22Rv1 (cell line): ENCODE data around the gene LY6G5B.

Experiments
- H3K27ac ChIP-seq: fragments of 450-650 bp; 2 replicates; pipeline ENCODE4 v1.5.1; 2017
- ZFX ChIP-seq: fragments of 450-650 bp; IDR thresholded peaks from 2 replicates; pipeline ENCODE4 v1.6.1; 2017; ENCODE audit warnings: antibody characterized with exemption, borderline replicate concordance
- TF ChIP-seq, protein P1 (sequence below): fragments of 450-650 bp; IDR thresholded peaks from 2 replicates; pipeline ENCODE4 v1.5.1; 2017; ENCODE audit warnings: mild to moderate bottlenecking

Gene LY6G5B

DNA sequence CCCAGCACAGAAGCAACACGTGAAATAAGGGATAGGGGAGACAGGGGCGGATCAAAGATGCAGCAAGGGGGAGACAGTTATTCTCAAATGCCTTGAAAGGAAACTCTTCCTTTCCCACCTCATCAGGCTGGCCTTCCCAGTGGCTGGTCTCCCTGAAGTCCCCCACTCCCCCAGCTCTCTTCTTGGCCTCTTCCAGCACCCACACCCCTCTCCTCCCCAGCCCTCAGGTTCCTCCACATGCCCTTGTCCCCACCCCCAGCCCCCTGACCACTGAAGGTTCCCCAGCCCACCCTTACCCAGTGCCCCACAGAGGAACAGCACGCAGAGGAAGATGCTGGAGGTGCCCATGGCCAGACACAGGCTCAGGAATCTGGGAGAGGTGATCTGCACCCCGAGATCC is 43.7 kb downstream of the LY6G5B start:
- H3K27ac ChIP-seq, result no peak overlapping the region
- TF ChIP-seq, protein P1, sequence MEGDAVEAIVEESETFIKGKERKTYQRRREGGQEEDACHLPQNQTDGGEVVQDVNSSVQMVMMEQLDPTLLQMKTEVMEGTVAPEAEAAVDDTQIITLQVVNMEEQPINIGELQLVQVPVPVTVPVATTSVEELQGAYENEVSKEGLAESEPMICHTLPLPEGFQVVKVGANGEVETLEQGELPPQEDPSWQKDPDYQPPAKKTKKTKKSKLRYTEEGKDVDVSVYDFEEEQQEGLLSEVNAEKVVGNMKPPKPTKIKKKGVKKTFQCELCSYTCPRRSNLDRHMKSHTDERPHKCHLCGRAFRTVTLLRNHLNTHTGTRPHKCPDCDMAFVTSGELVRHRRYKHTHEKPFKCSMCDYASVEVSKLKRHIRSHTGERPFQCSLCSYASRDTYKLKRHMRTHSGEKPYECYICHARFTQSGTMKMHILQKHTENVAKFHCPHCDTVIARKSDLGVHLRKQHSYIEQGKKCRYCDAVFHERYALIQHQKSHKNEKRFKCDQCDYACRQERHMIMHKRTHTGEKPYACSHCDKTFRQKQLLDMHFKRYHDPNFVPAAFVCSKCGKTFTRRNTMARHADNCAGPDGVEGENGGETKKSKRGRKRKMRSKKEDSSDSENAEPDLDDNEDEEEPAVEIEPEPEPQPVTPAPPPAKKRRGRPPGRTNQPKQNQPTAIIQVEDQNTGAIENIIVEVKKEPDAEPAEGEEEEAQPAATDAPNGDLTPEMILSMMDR, result no peak
- no peak for TF ChIP-seq ZFX

DNA sequence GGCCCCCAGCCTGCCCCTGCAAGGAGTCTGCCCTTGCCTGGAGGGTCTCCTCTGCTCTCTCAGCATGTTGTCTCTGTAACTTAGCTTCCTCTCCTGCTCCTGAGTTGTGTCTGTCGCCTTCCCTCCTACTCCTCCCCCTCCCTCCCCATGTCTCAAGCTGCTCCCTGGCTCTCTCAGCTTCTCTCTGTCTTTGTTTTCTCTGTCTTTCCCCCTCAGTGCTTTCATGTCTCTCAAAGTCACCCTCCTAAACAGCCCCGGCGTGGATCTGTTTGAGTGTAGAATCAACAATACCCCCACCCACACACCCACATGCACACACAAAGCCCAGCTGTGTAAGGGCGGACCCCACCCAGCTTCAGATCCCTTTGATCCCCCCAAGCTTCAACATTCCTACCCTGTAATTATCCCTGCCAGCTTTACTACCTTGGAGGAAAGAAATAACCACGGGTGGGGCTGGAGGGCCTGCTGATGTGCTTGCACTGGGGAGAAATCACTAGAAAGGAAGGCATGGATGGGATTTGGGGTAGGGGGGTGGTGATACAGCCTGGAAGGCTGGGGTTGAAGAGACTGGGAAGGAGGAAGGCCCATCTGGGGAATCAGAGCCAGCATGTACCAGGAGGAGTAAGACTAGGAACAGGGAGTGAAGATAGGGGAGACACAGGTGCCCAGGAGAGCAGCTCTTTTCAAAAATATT is 44.4 kb downstream of the LY6G5B start:
- no peak overlapping the region for H3K27ac ChIP-seq
- TF ChIP-seq, protein P1, result no peak
- TF ChIP-seq ZFX, result no peak

DNA sequence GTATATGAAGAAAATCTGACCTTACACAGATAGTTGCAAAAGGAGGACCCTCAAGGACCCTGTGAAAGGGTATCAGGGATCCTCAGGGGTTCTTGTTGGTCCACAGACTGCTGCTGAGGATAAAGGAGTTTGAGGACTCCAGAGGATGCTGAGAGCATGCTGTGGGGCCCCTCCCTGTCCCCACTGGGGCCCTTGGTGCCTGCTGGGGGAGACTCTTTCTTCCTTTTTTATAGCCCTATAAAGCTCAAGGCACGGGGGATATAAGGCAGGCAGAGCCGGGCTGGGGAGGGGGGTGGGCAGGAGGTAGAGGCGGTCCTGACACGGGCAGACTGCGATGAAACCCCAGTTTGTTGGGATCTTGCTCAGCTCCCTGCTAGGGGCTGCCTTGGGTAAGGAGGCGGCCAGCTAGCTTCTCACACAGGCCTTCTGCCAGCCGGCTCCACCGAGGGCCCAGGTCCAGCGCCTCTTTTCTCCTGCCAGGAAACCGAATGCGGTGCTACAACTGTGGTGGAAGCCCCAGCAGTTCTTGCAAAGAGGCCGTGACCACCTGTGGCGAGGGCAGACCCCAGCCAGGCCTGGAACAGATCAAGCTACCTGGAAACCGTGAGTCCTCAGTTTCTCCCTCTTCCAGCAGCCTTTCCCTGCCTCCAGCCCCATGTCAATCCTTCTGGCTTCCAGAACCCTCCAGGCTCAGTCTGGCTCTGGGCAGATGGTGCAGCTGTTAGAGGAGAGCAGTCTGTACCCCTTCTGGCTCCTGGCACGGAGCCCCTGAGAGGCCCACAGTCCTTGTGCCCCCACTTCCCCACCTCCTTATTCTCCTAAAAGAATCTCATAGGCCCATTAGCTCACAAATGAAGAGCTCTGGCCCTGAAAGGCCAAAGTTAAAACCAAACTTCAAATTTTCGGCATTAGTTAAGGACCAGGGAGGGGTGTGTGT is 45.5 kb downstream of the LY6G5B start, which contains the start of gene LY6G6D:
Gene LY6G6D, plus strand, starts transcription at position 327 of the 937 bp plus-strand sequence. Its CDS starts 8 bp downstream, at position 335.
- no peak for TF ChIP-seq ZFX
- TF ChIP-seq, protein P1, result no peak
- H3K27ac ChIP-seq, result no peak within 1 kb of the TSS

DNA sequence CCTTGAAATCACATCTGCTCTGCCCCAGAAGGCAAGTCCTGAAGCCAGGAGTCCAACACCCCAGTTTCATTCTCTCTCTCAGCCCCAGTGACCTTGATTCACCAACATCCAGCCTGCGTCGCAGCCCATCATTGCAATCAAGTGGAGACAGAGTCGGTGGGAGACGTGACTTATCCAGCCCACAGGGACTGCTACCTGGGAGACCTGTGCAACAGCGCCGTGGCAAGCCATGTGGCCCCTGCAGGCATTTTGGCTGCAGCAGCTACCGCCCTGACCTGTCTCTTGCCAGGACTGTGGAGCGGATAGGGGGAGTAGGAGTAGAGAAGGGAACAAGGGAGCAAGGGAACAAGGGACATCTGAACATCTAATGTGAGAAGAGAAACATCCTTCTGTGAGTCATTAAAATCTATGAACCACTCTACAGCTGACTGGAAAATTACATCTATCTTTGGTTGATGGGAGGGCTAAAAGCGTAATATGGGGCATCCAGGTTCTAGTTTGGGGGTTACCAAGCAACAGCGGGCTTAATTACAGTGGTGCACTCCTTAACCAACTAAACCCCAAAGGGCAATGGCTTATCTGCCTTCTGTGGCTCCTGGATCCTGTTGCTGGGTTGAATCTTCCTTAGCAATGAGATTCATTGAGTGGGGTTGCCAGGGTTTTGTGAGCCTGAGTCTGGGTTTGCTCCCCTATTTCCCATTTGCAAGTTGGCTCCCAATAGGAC is 47.9 kb downstream of the LY6G5B start:
- peak overlapping the region; percentile 90 for H3K27ac ChIP-seq
- TF ChIP-seq, protein P1, result peak; percentile 85
- no peak for TF ChIP-seq ZFX

DNA sequence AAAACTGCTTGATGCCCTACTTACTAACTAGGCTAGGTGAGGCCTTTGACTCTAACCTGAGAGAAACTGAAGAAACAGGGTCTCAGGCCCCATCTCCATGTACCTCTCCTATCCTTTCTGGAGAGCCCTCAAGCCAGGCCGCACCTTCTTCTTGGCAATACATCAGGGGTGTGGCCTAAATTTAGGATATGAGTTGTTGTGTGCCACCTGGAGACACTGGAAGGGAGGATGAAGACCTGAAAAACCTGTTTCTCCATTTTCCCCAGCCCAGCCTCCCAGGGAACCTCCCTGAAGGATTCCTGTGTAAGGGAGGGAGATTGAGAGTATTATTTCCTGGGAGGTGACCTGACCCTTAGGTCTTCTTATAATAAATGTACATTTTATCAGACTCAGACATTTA is 48.5 kb downstream of the LY6G5B start:
- TF ChIP-seq, protein P1, result no peak
- no peak for TF ChIP-seq ZFX
- peak overlapping the region; percentile 90 for H3K27ac ChIP-seq

DNA sequence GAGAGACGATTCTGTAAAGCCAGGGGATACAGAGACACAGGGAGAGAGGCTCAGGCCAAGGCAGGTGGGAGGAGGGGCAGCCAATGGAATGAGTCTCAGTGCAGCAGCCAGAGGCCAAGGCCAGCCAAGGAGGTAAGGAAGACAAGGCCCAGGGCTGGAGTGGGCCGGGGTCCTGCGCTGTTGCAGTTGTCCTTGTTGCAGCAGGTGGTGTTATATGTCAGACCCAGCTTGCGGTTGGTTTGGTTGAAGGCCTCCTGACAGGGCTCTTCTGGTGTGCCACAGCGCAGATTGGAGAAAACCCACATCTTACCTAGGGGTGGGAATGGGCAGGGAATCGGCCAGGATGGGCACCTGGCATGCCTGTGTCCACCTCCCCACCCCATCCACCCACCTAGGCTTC is 49.2 kb downstream of the LY6G5B start:
- TF ChIP-seq ZFX, result no peak
- TF ChIP-seq, protein P1, result no peak
- peak overlapping the region; percentile 90 for H3K27ac ChIP-seq
